Breast epithelium (tissue), 4 donors: ENCODE results near the gene TPRG1L. TPM values are rescaled to one million over a fixed set of nuclear protein-coding genes. Genes with fewer than 3 reads are reported as not detected.

Experiments
- DNase-seq, 2 donors: peaks; one replicate each; pipeline ENCODE4 v3.0.0-alpha.2; 2019; ENCODE audit warnings: low spot score in 2 of 2
- H3K27ac ChIP-seq, 2 donors: fragments of 200-600 bp; sonication (generic) in 1 of 2; one replicate each; pipeline ENCODE4 v1.5.1; 2016 to 2019; ENCODE audit warnings: mild to moderate bottlenecking in 1 of 2
- H3K27me3 ChIP-seq, 2 donors: fragments of 200-600 bp; sonication (generic) in 1 of 2; one replicate each; pipeline versions ENCODE4 v1.5.1 to v1.6.0; 2017 to 2019; ENCODE audit warnings: control low read depth in 1 of 2, mild to moderate bottlenecking in 1 of 2
- H3K36me3 ChIP-seq: fragments of 200-600 bp; one replicate; pipeline ENCODE4 v1.5.1; 2019
- H3K4me1 ChIP-seq, 2 donors: fragments of 200-600 bp; sonication (generic); one replicate each; pipeline ENCODE4 v1.5.1; 2016 to 2019; ENCODE audit warnings: control low read depth in 1 of 2
- H3K4me3 ChIP-seq, 3 donors: fragments of 200-600 bp; sonication (generic); 1 replicate in 2 of 3; 2 replicates in 1 of 3; pipeline ENCODE4 v1.5.1; 2016 to 2019; ENCODE audit warnings: mild to moderate bottlenecking in 3 of 3, moderate library complexity in 2 of 3
- H3K9me3 ChIP-seq, 2 donors: fragments of 200-600 bp; sonication (generic) in 1 of 2; one replicate each; pipeline ENCODE4 v1.5.1; 2016 to 2019; ENCODE audit warnings: control low read depth in 1 of 2
- CTCF ChIP-seq, 3 donors: fragments of 450-650 bp; IDR thresholded peaks; one replicate each; pipeline ENCODE4 v1.5.1; 2016 to 2017; ENCODE audit warnings: antibody characterized with exemption in 3 of 3, mild to moderate bottlenecking in 3 of 3, moderate library complexity in 3 of 3
- POLR2A ChIP-seq: fragments of 450-650 bp; IDR thresholded peaks from one replicate; pipeline ENCODE4 v1.6.1; 2016; ENCODE audit warnings: antibody characterized with exemption, mild to moderate bottlenecking, moderate library complexity
- POLR2AphosphoS5 ChIP-seq, 3 donors: sonication (generic); formaldehyde crosslinking; IDR thresholded peaks; one replicate each; pipeline ENCODE4 v1.6.1; 2017; ENCODE audit warnings: antibody characterized with exemption in 3 of 3
- intact Hi-C: fragments of 100-400 bp; cut with DNase I; formaldehyde crosslinking; loops from one replicate; pipeline ENCODE4 v1.15.1; 2023; ENCODE audit warnings: low total_unique reads
- total RNA-seq, 3 donors: library from RNA; depleted of rRNA; stranded (reverse); fragments of >200 nt; gene quantifications; one replicate each; pipeline ENCODE4 v1.1.0, GENCODE V29; 2016

TPRG1L gene
- total RNA-seq, 3 donors from 2014 or later: 32.4 to 56.8 (median 34.5) TPM

DNA sequence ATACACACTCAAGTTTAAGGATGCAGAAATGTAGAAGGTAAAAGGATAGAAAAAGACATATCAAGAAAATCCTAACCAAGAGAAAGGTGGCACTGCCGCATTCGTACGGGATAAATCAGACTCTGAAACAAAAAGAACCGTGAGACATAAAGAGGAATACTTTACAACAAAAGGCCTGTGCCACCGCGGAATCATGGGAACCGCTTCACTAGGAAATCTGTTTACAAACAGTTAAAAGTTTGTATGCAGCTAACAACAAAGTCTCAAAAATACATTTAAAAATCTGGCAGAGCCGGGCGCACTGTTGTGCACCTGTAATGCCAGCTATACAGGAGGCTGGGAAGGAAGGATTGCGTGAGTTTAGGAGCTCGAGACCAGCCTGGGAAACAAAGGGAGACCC, 17.0 kb downstream of the TPRG1L start:
- no peaks in the 10 kb centered on the region for H3K36me3 ChIP-seq
- H3K27ac ChIP-seq: no peak overlapping the region
- H3K9me3 ChIP-seq: no peaks in the 10 kb centered on the region
- H3K4me3 ChIP-seq: no peak overlapping the region
- peak in 1 of 2 donors; percentile 2 for DNase-seq
- H3K27me3 ChIP-seq: no peaks in the 10 kb centered on the region
- no peak for TF ChIP-seq POLR2AphosphoS5 (IDR thresholded peaks at IDR 0.05)
- no peak for TF ChIP-seq CTCF (IDR thresholded peaks at IDR 0.05)
- no peak for TF ChIP-seq POLR2A
- H3K4me1 ChIP-seq: no peaks in the 10 kb centered on the region
- intact Hi-C loops: no loop called here

GRCh38 chr1:3642919-3643675, 18.3 kb downstream of the TPRG1L start:
- H3K27me3 ChIP-seq: no peaks in the 10 kb centered on the region
- no peaks in the 10 kb centered on the region for H3K9me3 ChIP-seq
- TF ChIP-seq CTCF (IDR thresholded peaks at IDR 0.05) (no peak), POLR2AphosphoS5 (IDR thresholded peaks at IDR 0.05) (no peak), POLR2A (no peak)
- intact Hi-C loops: no loop called here
- no peak overlapping the region for H3K4me3 ChIP-seq
- H3K36me3 ChIP-seq: no peaks in the 10 kb centered on the region
- H3K27ac ChIP-seq: no peak overlapping the region
- H3K4me1 ChIP-seq: no peaks in the 10 kb centered on the region
- peak in 1 of 2 donors; percentile 31 for DNase-seq

GRCh38 chr1:3644273-3644672, 19.5 kb downstream of the TPRG1L start:
- DNase-seq: peak in 1 of 2 donors; percentile 34
- Histone ChIP-seq H3K4me3 (no peak overlapping the region), H3K27me3 (no peaks in the 10 kb centered on the region), H3K36me3 (no peaks in the 10 kb centered on the region), H3K9me3 (no peaks in the 10 kb centered on the region), H3K27ac (no peak overlapping the region), H3K4me1 (peaks cover 0 to 5% of the 10 kb centered on the region in 2 donors)
- intact Hi-C loops: no loop called here
- TF ChIP-seq POLR2AphosphoS5 (IDR thresholded peaks at IDR 0.05): no peak
- no peak for TF ChIP-seq CTCF (IDR thresholded peaks at IDR 0.05)
- TF ChIP-seq POLR2A: no peak

DNA sequence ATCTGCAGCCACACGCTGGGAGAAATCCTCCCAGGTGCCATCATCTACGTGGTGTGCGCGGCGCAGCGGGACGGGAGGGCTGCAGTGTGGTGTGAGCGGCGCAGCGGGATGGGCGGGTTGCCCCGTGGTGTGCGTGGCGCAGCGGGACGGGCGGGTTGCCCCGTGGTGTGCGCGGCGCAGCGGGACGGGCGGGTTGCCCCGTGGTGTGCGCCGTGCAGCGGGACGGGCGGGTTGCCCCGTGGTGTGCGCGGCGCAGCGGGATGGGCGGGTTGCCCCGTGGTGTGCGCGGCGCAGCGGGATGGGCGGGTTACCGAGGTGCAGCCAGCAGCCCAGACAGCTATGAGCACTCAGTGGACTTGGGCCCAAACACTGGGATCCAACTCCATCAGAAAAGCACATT, 20.4 kb downstream of the TPRG1L start:
- Histone ChIP-seq H3K9me3 (no peaks in the 10 kb centered on the region), H3K4me1 (peaks cover 0 to 6% of the 10 kb centered on the region in 2 donors), H3K27me3 (no peaks in the 10 kb centered on the region), H3K4me3 (no peak overlapping the region), H3K27ac (no peak overlapping the region), H3K36me3 (no peaks in the 10 kb centered on the region)
- no peak for TF ChIP-seq POLR2AphosphoS5 (IDR thresholded peaks at IDR 0.05)
- no peak for TF ChIP-seq POLR2A
- no peak for TF ChIP-seq CTCF (IDR thresholded peaks at IDR 0.05)
- intact Hi-C loops: no loop called here
- peak in 1 of 2 donors; percentile 19 for DNase-seq

DNA sequence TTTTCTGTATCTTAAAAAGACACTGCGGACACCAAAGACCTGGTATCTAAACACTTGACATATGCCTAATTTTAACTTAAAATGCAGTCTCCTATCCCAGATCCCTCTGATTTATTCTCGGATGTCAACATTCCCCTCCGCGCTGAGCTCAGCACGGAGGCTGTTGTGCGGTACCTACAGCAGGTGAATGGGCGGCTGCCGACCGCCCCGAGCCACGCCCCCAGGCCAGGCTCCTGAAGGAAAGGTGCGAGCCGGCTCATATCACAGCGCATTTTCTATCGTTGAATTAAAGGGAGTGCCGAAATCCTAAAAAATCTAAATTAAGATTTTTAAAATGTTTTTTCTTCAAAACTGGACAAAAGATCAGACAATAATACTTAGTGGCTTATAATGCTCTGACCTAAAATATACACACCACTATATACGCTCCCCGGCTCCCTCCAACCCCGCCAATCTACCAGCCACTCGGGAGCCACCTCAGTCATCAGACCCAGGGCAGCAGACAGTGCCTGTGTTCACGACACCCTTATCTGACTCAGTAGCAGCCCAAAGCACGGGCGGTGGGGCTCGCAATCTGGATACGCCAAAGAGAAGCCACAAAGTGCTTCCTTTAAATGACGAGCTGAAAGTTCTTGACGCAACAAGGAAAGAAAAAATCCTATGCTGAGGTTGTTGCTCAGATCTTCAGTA, 21.0 kb downstream of the TPRG1L start:
- TF ChIP-seq POLR2A (no peak), CTCF (IDR thresholded peaks at IDR 0.05) (no peak)
- H3K36me3 ChIP-seq: no peaks in the 10 kb centered on the region
- no peak overlapping the region for H3K27ac ChIP-seq

More for the DNA sequence above, 21.0 kb downstream of the TPRG1L start:
- Histone ChIP-seq H3K4me3 (no peak overlapping the region), H3K4me1 (peaks cover 0 to 6% of the 10 kb centered on the region in 2 donors), H3K27me3 (peaks cover 4 to 5% of the 10 kb centered on the region in 2 donors), H3K9me3 (no peaks in the 10 kb centered on the region)
- DNase-seq: peak in 1 of 2 donors; percentile 27
- intact Hi-C loops: no loop called here
